ENCODE measurements around the gene FRMPD1. TPM values are rescaled to one million over a fixed set of nuclear protein-coding genes. Genes with fewer than 3 reads are reported as not detected.
"Not testable (repeated sequence)": the region's sequence is repeated elsewhere in the genome, so short reads cannot be mapped to it uniquely, and the experiment has no call there.

FRMPD1 gene
- total RNA-seq, 4 donors from 2014 or later, result 0.34 to 0.50 (median 0.45) TPM; not detected in 1

- TF ChIP-seq EP300 (IDR thresholded peaks at IDR 0.05), result no peak
- TF ChIP-seq CTCF (IDR thresholded peaks at IDR 0.05), result peak in 2 of 3 experiments; percentile 12 to 20
- peak; percentile 14 to 38 for TF ChIP-seq POLR2AphosphoS5 (IDR thresholded peaks at IDR 0.05)
- H3K36me3 ChIP-seq, result no peaks in the 10 kb centered on the region
- peak within 1 kb of the TSS; percentile 80 to 88 (median 84) for H3K27ac ChIP-seq (replicated peaks in 1 of 4)
- 4% methylated on average over 25 of the region's 40 CpGs for WGBS
- H3K4me1 ChIP-seq, result peaks cover 14 to 27% (median 19%) of the 10 kb centered on the region in 4 donors
- DNase-seq (ENCODE audit: extremely low spot score), result no peak
- intact Hi-C loops (cut with DNase I), result no loop called here
- no peaks in the 10 kb centered on the region for H3K27me3 ChIP-seq
- no peaks in the 10 kb centered on the region for H3K9me3 ChIP-seq
- H3K4me3 ChIP-seq, result peak within 1 kb of the TSS; percentile 82 to 98 (median 84)
These were observed 102.9 kb downstream of the FRMPD1 start, which contains the start of gene TRMT10B for GRCh38 chr9:37753489-37754190. Gene TRMT10B, plus strand, starts transcription at chr9:37753805. Its CDS starts 8,127 bp downstream, at chr9:37761932.

- Histone ChIP-seq H3K4me3 (no peak overlapping the region), H3K27me3 (no peaks in the 10 kb centered on the region), H3K36me3 (peaks cover 0 to 10% (median 4%) of the 10 kb centered on the region in 4 donors), H3K4me1 (peaks cover 10 to 24% (median 14%) of the 10 kb centered on the region in 4 donors), H3K27ac (replicated peaks in 1 of 4) (no peak overlapping the region), H3K9me3 (no peaks in the 10 kb centered on the region)
- no peak for DNase-seq (ENCODE audit: extremely low spot score)
- intact Hi-C loops (cut with DNase I), result no loop called here
- WGBS, result 86% methylated on average over 3 of the region's 3 CpGs
- TF ChIP-seq CTCF (IDR thresholded peaks at IDR 0.05) (no peak), EP300 (IDR thresholded peaks at IDR 0.05) (no peak), POLR2A (IDR thresholded peaks at IDR 0.05; ENCODE audit: low read depth) (no peak), POLR2AphosphoS5 (IDR thresholded peaks at IDR 0.05) (no peak)
These were observed 108.0 kb downstream of the FRMPD1 start for GRCh38 chr9:37758747-37759146.

DNA sequence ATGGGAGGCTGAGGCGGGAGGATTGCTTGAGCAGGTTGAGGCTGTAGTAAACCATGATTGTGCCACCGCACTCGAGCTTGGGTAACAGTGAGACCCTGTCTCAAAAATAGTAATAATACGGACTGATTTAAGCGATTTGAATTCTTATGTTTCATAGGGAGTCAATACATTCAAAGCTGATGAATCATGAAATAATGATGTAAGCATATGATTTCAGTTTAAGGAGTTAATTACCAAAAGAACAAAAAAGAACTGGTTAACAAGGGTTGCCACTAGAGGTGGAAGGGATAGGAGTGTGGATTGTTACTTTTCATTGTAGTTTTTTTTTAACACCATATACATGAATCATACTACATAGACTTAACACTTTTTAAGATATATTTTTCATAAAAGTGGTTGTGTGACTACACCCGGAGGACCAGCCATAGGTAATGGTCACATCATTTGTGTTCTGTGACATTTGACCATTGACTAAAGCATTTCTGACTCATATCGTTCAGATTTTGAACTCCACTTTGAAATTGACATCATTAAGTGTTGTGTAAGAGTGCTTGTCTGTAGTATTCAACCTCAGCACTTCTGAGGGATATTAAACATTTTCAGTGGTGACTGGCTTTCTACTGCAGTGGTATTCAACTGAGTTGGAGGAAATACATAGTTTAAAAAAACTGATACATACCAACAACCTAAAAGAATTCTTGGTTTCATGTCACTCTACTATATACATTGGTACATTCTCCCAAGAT lies 109.8 kb downstream of the FRMPD1 start:
- H3K27me3 ChIP-seq, result no peaks in the 10 kb centered on the region
- no peak for DNase-seq (ENCODE audit: extremely low spot score)
- no peaks in the 10 kb centered on the region for H3K9me3 ChIP-seq
- WGBS, result 94% methylated on average over 7 of the region's 7 CpGs
- intact Hi-C loops (cut with DNase I), result no loop called here
- no peak overlapping the region for H3K4me3 ChIP-seq
- peaks cover 0 to 24% (median 9%) of the 10 kb centered on the region in 4 donors for H3K36me3 ChIP-seq
- peaks cover 0 to 7% (median under 1%) of the 10 kb centered on the region in 4 donors for H3K4me1 ChIP-seq
- H3K27ac ChIP-seq (replicated peaks in 1 of 4), result no peak overlapping the region
- TF ChIP-seq POLR2A (IDR thresholded peaks at IDR 0.05; ENCODE audit: low read depth) (no peak), EP300 (IDR thresholded peaks at IDR 0.05) (no peak), POLR2AphosphoS5 (IDR thresholded peaks at IDR 0.05) (no peak), CTCF (IDR thresholded peaks at IDR 0.05) (no peak)

DNA sequence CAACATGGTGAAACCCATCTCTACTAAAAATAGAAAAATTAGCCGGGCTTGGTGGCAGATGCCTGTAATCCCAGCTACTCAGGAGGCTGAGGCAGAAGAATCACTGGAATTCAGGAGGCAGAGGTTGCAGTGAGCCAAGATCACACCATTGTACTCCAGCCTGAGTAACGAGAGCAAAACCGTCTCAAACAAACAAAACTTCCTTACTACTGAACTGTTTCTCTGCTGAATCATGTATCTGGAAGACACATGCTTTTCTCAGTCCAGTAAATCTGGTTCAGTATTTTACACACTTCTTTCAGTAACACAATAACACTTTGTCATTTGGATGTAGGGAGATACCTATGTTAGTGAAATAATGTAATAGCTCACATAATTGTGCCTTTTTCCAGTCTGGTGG lies 110.8 kb downstream of the FRMPD1 start:
- peaks cover 0 to 3% (median 0%) of the 10 kb centered on the region in 4 donors for H3K4me1 ChIP-seq
- H3K36me3 ChIP-seq, result peaks cover 0 to 24% (median 9%) of the 10 kb centered on the region in 4 donors
- no peak for DNase-seq (ENCODE audit: extremely low spot score)
- TF ChIP-seq CTCF (IDR thresholded peaks at IDR 0.05), result no peak
- no peak for TF ChIP-seq EP300 (IDR thresholded peaks at IDR 0.05)
- no peak for TF ChIP-seq POLR2A (IDR thresholded peaks at IDR 0.05; ENCODE audit: low read depth)
- no peak for TF ChIP-seq POLR2AphosphoS5 (IDR thresholded peaks at IDR 0.05)
- intact Hi-C loops (cut with DNase I), result no loop called here
- no peak overlapping the region for H3K27ac ChIP-seq (replicated peaks in 1 of 4)
- no peak overlapping the region for H3K4me3 ChIP-seq
- 74% methylated on average over 3 of the region's 3 CpGs for WGBS
- H3K27me3 ChIP-seq, result no peaks in the 10 kb centered on the region
- no peaks in the 10 kb centered on the region for H3K9me3 ChIP-seq

GRCh38 chr9:37765263-37765662 lies 114.5 kb downstream of the FRMPD1 start:
- DNase-seq (ENCODE audit: extremely low spot score); H3K9me3 ChIP-seq; H3K4me1 ChIP-seq; intact Hi-C loops (cut with DNase I); H3K4me3 ChIP-seq; H3K27me3 ChIP-seq; H3K27ac ChIP-seq (replicated peaks in 1 of 4): not testable (repeated sequence)
- 96% methylated on average over 5 of the region's 6 CpGs for WGBS
- H3K36me3 ChIP-seq, result peaks cover 0 to 44% (median 16%) of the 10 kb centered on the region in 4 donors
